ENCODE results near the gene RFX2. TPM values are rescaled to one million over a fixed set of nuclear protein-coding genes. Genes with fewer than 3 reads are reported as not detected.

The RFX2 gene
- total and polyA plus RNA-seq, 9 donors = 5.9 to 31.2 (median 13.3) TPM

DNA sequence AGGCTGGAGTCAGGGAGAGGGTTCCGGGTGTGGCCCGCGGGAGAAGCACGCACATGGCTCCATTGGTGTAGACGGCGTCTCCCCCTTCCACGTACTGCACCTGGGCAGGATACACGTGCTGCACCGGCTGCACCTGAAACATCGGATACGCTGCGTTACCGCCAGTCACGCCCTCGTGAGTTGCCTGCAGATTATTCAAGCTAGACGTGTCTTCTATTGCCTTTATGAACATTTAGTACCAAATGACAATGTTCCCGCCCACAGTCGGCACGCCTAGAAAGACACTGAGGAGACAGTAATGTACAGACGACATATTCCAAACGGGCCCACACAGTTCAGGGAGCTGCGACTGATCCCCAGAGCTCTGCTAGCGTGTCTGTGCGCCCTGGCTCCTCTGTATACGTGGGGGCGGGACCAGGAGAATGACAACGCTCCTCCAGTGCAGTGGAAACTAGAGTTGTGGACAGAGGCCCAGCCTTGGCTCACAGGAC is 68.3 kb downstream of the RFX2 start:
- H3K36me3 ChIP-seq = no peaks in the 10 kb centered on the region
- peak in 1 of 5 donors; percentile 20 for DNase-seq
- H3K4me1 ChIP-seq (ENCODE audit: insufficient read depth) = no peaks in the 10 kb centered on the region
- no peaks in the 10 kb centered on the region for H3K9me3 ChIP-seq
- H3K27ac ChIP-seq = no peak overlapping the region
- no peak for TF ChIP-seq CTCF (IDR thresholded peaks at IDR 0.05)
- no peak for TF ChIP-seq POLR2A (IDR thresholded peaks at IDR 0.05)
- TF ChIP-seq EP300 (IDR thresholded peaks at IDR 0.05) = no peak
- 91 to 95% (median 92%) methylated on average over 27 of the region's 27 CpGs for WGBS, 3 donors
- intact Hi-C loops (cut with DNase I) = loop anchor here in 2 of 4 donors (5.0 to 10.0 kb wide), 2 partner anchors 90 to 153 kb away; no protein-coding TSS in a partner anchor
- no peak overlapping the region for H3K4me3 ChIP-seq
- H3K27me3 ChIP-seq = no peaks in the 10 kb centered on the region

DNA sequence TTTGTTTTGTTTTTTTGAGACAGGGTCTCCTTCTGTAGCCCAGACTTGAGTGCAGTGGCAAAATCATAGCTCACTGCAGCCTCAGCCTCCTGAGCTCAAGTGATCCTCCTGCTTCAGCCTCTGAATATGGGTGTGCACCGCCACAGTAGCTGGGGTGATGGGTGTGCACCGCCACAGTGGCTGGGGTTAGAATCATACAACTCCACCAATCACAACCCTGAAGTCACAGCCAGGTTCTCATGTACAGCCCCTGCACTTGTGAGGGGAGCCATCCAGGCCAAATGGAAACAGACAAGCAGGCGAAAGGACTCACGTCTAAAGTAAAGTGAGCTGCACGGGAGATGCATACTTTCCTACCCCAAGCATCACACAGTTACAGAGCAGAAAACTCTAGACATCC is 69.2 kb downstream of the RFX2 start:
- H3K36me3 ChIP-seq = no peaks in the 10 kb centered on the region
- DNase-seq = no peak
- no peaks in the 10 kb centered on the region for H3K4me1 ChIP-seq (ENCODE audit: insufficient read depth)
- no peak overlapping the region for H3K4me3 ChIP-seq
- H3K27me3 ChIP-seq = no peaks in the 10 kb centered on the region
- WGBS, 3 donors = 87 to 93% (median 90%) methylated on average over 5 of the region's 5 CpGs
- TF ChIP-seq CTCF (IDR thresholded peaks at IDR 0.05) (no peak), EP300 (IDR thresholded peaks at IDR 0.05) (no peak), POLR2A (IDR thresholded peaks at IDR 0.05) (no peak)
- H3K9me3 ChIP-seq = no peaks in the 10 kb centered on the region
- intact Hi-C loops (cut with DNase I) = loop anchor here in 2 of 4 donors (5.0 to 10.0 kb wide), 2 partner anchors 91 to 154 kb away; no protein-coding TSS in a partner anchor
- no peak overlapping the region for H3K27ac ChIP-seq

- Histone ChIP-seq H3K36me3 (no peaks in the 10 kb centered on the region), H3K27me3 (no peaks in the 10 kb centered on the region), H3K27ac (no peak overlapping the region), H3K9me3 (no peaks in the 10 kb centered on the region), H3K4me3 (no peak overlapping the region), H3K4me1 (ENCODE audit: insufficient read depth) (no peaks in the 10 kb centered on the region)
- TF ChIP-seq CTCF (IDR thresholded peaks at IDR 0.05) (no peak), POLR2A (IDR thresholded peaks at IDR 0.05) (no peak), EP300 (IDR thresholded peaks at IDR 0.05) (no peak)
- DNase-seq = peak in 2 of 5 donors; percentile 7 to 29
- WGBS, 3 donors = 93 to 95% (median 94%) methylated on average over 31 of the region's 31 CpGs
- intact Hi-C loops (cut with DNase I) = loop anchor here in 2 of 4 donors (5.0 to 10.0 kb wide), 2 partner anchors 93 to 155 kb away; no protein-coding TSS in a partner anchor
These were observed 70.6 kb downstream of the RFX2 start for GRCh38 chr19:6039566-6040225.

DNA sequence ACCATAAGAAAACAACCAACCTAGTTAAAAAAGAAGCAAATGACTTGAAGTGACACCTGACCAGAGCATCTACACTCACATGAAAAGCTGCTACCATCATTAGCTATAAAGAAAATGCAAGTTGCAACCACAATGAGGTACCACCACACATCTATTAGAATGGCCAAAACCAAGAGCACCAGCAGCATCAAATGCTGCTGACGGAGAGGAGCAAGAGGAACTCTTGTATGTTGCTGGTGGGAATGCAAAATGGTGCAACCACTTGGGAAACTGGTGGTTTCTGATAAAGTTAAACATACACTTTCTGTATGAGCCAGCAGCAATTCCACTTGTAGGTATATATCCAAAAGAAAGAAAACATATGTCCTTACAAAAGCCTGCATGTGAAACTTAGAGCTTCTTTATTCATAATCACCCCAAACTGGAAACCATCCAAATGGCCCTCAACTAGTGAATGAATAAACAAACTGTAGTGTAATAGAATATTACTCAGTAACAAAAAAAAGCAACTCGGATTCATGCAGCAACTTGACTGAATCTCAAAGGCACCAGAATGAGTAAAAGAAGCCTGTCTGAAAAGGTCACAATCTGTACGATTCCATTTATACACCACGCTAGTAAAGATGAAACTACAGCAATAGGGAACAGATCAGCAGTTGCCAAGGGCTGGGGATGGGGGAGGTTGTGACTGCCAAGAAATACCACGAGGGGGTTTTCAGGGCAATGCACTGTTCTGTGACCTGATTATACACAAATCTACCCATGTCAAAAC is 71.5 kb downstream of the RFX2 start:
- no peaks in the 10 kb centered on the region for H3K36me3 ChIP-seq
- no peaks in the 10 kb centered on the region for H3K27me3 ChIP-seq
- H3K27ac ChIP-seq = no peak overlapping the region
- no peaks in the 10 kb centered on the region for H3K9me3 ChIP-seq
- no peaks in the 10 kb centered on the region for H3K4me1 ChIP-seq (ENCODE audit: insufficient read depth)
- TF ChIP-seq EP300 (IDR thresholded peaks at IDR 0.05) (no peak), POLR2A (IDR thresholded peaks at IDR 0.05) (no peak), CTCF (IDR thresholded peaks at IDR 0.05) (no peak)
- intact Hi-C loops (cut with DNase I) = no loop called here
- no peak overlapping the region for H3K4me3 ChIP-seq
- no peak for DNase-seq
- WGBS, 3 donors = 81 to 84% (median 83%) methylated on average over 5 of the region's 5 CpGs

All from ovary (tissue), 9 donors.